Tibial nerve (tissue), 4 donors: Measurements from ENCODE around the gene ANKRD44. TPM values are rescaled to one million over a fixed set of nuclear protein-coding genes. Genes with fewer than 3 reads are reported as not detected.

Experiments
- DNase-seq, 2 donors: peaks; one replicate each; pipeline ENCODE4 v3.0.0-alpha.2; 2019; ENCODE audit warnings: low spot score in 2 of 2
- H3K27ac ChIP-seq, 4 donors: fragments of 200-600 bp; sonication (generic) in 3 of 4; one replicate each; pipeline ENCODE4 v1.5.1; 2017 to 2019; ENCODE audit warnings: mild to moderate bottlenecking in 1 of 4
- H3K27me3 ChIP-seq, 2 donors: fragments of 200-600 bp; sonication (generic) in 1 of 2; one replicate each; pipeline versions ENCODE4 v1.5.1 to v1.6.0; 2017 to 2019
- H3K36me3 ChIP-seq, 3 donors: fragments of 200-600 bp; sonication (generic); one replicate each; pipeline ENCODE4 v1.5.1; 2018 to 2019
- H3K4me1 ChIP-seq, 4 donors: fragments of 200-600 bp; sonication (generic) in 3 of 4; one replicate each; pipeline ENCODE4 v1.5.1; 2017 to 2019
- H3K4me3 ChIP-seq, 4 donors: fragments of 200-600 bp; sonication (generic) in 3 of 4; one replicate each; pipeline ENCODE4 v1.5.1; 2017 to 2019; ENCODE audit warnings: mild to moderate bottlenecking in 1 of 4, moderate library complexity in 1 of 4
- H3K9me3 ChIP-seq, 4 donors: fragments of 200-600 bp; sonication (generic) in 3 of 4; one replicate each; pipeline ENCODE4 v1.5.1; 2017 to 2019
- CTCF ChIP-seq, 5 experiments: fragments of 200-600 bp in 3 of 5; fragments of 450-650 bp in 2 of 5; sonication (generic) in 3 of 5; IDR thresholded peaks; one replicate each; pipeline ENCODE4 v1.5.1; 2016 to 2019; ENCODE audit warnings: antibody characterized with exemption in 5 of 5, mild to moderate bottlenecking in 3 of 5, moderate library complexity in 2 of 5
- EP300 ChIP-seq, 2 donors: sonication (generic); formaldehyde crosslinking; IDR thresholded peaks; one replicate each; pipeline ENCODE4 v1.6.1; 2017; ENCODE audit warnings: antibody characterized with exemption in 2 of 2, mild to moderate bottlenecking in 1 of 2
- POLR2A ChIP-seq, 2 donors: fragments of 450-650 bp; IDR thresholded peaks; one replicate each; pipeline ENCODE4 v1.6.1; 2017; ENCODE audit warnings: antibody characterized with exemption in 2 of 2, mild to moderate bottlenecking in 2 of 2, moderate library complexity in 2 of 2
- WGBS, 2 donors: methylation state at CpG; one replicate each; pipeline ENCODE4 v1.1.5; 2018; 5-methylcytosine and 5-hydroxymethylcytosine counted together
- total RNA-seq, 4 donors: library from RNA; depleted of rRNA; stranded (reverse); fragments of >200 nt; gene quantifications; one replicate each; pipeline ENCODE4 v1.1.0, GENCODE V29; 2016

Gene ANKRD44
- total RNA-seq, 4 donors from 2014 or later, result 28.5 to 48.9 (median 41.5) TPM

GRCh38 chr2:197280015-197280702 lies 30.4 kb downstream of the ANKRD44 start:
- 67 to 68% methylated on average over 13 of the region's 13 CpGs for WGBS, 2 donors
- no peaks in the 10 kb centered on the region for H3K27me3 ChIP-seq
- no peaks in the 10 kb centered on the region for H3K9me3 ChIP-seq

GRCh38 chr2:197278799-197279763 lies 31.5 kb downstream of the ANKRD44 start:
- 69 to 71% methylated on average over 12 of the region's 12 CpGs for WGBS, 2 donors

More at GRCh38 chr2:197280015-197280702, 30.4 kb downstream of the ANKRD44 start:
- Histone ChIP-seq H3K4me3 (no peak overlapping the region), H3K4me1 (peaks cover 0 to 43% (median 16%) of the 10 kb centered on the region in 4 donors), H3K36me3 (no peaks in the 10 kb centered on the region), H3K27ac (no peak overlapping the region)
- DNase-seq, result no peak
- no peak for TF ChIP-seq CTCF (IDR thresholded peaks at IDR 0.05)
- no peak for TF ChIP-seq POLR2A (IDR thresholded peaks at IDR 0.05)
- no peak for TF ChIP-seq EP300 (IDR thresholded peaks at IDR 0.05)

GRCh38 chr2:197277794-197278193 lies 32.8 kb downstream of the ANKRD44 start:
- DNase-seq, result no peak
- no peak overlapping the region for H3K4me3 ChIP-seq
- no peaks in the 10 kb centered on the region for H3K36me3 ChIP-seq
- TF ChIP-seq POLR2A (IDR thresholded peaks at IDR 0.05), result no peak
- TF ChIP-seq EP300 (IDR thresholded peaks at IDR 0.05), result no peak
- no peak for TF ChIP-seq CTCF (IDR thresholded peaks at IDR 0.05)
- H3K27me3 ChIP-seq, result no peaks in the 10 kb centered on the region
- H3K4me1 ChIP-seq, result peaks cover 0 to 32% (median 14%) of the 10 kb centered on the region in 4 donors
- no peak overlapping the region for H3K27ac ChIP-seq
- no peaks in the 10 kb centered on the region for H3K9me3 ChIP-seq
- WGBS, 2 donors, result 74 to 83% methylated on average over 5 of the region's 5 CpGs

More at GRCh38 chr2:197278799-197279763, 31.5 kb downstream of the ANKRD44 start:
- H3K36me3 ChIP-seq, result no peaks in the 10 kb centered on the region
- H3K9me3 ChIP-seq, result no peaks in the 10 kb centered on the region
- peaks cover 0 to 36% (median 14%) of the 10 kb centered on the region in 4 donors for H3K4me1 ChIP-seq
- no peak overlapping the region for H3K4me3 ChIP-seq
- TF ChIP-seq EP300 (IDR thresholded peaks at IDR 0.05) (no peak), POLR2A (IDR thresholded peaks at IDR 0.05) (no peak), CTCF (IDR thresholded peaks at IDR 0.05) (no peak)
- H3K27ac ChIP-seq, result no peak overlapping the region
- DNase-seq, result no peak
- no peaks in the 10 kb centered on the region for H3K27me3 ChIP-seq

- H3K4me3 ChIP-seq, result no peak overlapping the region
- DNase-seq, result no peak
- no peaks in the 10 kb centered on the region for H3K36me3 ChIP-seq
- no peaks in the 10 kb centered on the region for H3K9me3 ChIP-seq
- H3K4me1 ChIP-seq, result peaks cover 0 to 27% (median 12%) of the 10 kb centered on the region in 4 donors
- no peaks in the 10 kb centered on the region for H3K27me3 ChIP-seq
- no peak overlapping the region for H3K27ac ChIP-seq
- TF ChIP-seq EP300 (IDR thresholded peaks at IDR 0.05) (no peak), POLR2A (IDR thresholded peaks at IDR 0.05) (no peak), CTCF (IDR thresholded peaks at IDR 0.05) (no peak)
- 96 to 100% methylated on average over 2 of the region's 2 CpGs for WGBS, 2 donors
Observed at GRCh38 chr2:197276156-197276555, 34.4 kb downstream of the ANKRD44 start.
